Measurements from ENCODE around the gene TMUB1.

DNA sequence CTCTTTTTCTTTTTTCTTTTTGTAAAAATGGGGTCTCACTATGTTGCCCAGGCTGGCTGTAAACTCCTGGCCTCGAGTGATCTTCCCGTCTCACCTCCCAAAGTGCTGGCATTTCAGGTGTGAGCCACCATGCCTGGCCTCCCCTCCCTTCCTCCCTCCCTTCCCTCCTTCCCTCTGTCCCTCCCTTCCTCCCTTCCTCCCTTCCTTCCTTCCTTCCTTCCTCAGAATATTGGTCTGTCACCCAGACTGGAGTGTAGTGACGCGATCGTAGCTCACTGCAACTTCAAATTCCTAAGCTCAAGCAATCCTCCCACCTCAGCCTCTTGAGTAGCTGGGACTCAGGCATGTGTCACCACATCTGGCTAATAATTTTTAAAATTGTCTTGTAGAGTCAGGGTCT lies 11.4 kb upstream of the TMUB1 start:
- TF ChIP-seq, protein P1, sequence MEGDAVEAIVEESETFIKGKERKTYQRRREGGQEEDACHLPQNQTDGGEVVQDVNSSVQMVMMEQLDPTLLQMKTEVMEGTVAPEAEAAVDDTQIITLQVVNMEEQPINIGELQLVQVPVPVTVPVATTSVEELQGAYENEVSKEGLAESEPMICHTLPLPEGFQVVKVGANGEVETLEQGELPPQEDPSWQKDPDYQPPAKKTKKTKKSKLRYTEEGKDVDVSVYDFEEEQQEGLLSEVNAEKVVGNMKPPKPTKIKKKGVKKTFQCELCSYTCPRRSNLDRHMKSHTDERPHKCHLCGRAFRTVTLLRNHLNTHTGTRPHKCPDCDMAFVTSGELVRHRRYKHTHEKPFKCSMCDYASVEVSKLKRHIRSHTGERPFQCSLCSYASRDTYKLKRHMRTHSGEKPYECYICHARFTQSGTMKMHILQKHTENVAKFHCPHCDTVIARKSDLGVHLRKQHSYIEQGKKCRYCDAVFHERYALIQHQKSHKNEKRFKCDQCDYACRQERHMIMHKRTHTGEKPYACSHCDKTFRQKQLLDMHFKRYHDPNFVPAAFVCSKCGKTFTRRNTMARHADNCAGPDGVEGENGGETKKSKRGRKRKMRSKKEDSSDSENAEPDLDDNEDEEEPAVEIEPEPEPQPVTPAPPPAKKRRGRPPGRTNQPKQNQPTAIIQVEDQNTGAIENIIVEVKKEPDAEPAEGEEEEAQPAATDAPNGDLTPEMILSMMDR (conservative IDR thresholded peaks at IDR 0.05; ENCODE audit: low read depth, low read length): no peak
- no peak for TF ChIP-seq EZH2 (IDR thresholded peaks at IDR 0.05; ENCODE audit: borderline replicate concordance, low read depth, low read length, poor library complexity, severe bottlenecking)
